Esophagus muscularis mucosa (tissue), 4 donors: ENCODE measurements around the gene TGFBR2. TPM values are rescaled to one million over a fixed set of nuclear protein-coding genes. Genes with fewer than 3 reads are reported as not detected.

Experiments
- DNase-seq: peaks from one replicate; pipeline ENCODE4 v3.0.0-alpha.2; 2017; ENCODE audit errors: extremely low spot score
- H3K27ac ChIP-seq, 4 donors: fragments of 200-600 bp; sonication (generic); replicated peaks in 1 of 4; 1 replicate in 3 of 4; 2 replicates in 1 of 4; pipeline ENCODE4 v1.5.1; 2016 to 2019; ENCODE audit warnings: mild to moderate bottlenecking in 1 of 4
- H3K27me3 ChIP-seq, 4 donors: fragments of 200-600 bp; sonication (generic); one replicate each; pipeline versions ENCODE4 v1.5.1 to v1.6.0; 2016 to 2019
- H3K36me3 ChIP-seq, 4 donors: fragments of 200-600 bp; sonication (generic); one replicate each; pipeline ENCODE4 v1.5.1; 2016 to 2019
- H3K4me1 ChIP-seq, 4 donors: fragments of 200-600 bp; sonication (generic); one replicate each; pipeline ENCODE4 v1.5.1; 2016 to 2019
- H3K4me3 ChIP-seq, 4 donors: fragments of 200-600 bp; sonication (generic); 1 replicate in 2 of 4; 2 replicates in 2 of 4; pipeline ENCODE4 v1.5.1; 2016 to 2019; ENCODE audit warnings: mild to moderate bottlenecking in 4 of 4, moderate library complexity in 1 of 4
- H3K9me3 ChIP-seq, 4 donors: fragments of 200-600 bp; sonication (generic); 1 replicate in 3 of 4; 2 replicates in 1 of 4; pipeline ENCODE4 v1.5.1; 2016 to 2019
- EP300 ChIP-seq: sonication (generic); formaldehyde crosslinking; IDR thresholded peaks from one replicate; pipeline ENCODE4 v1.6.1; 2017; ENCODE audit warnings: antibody characterized with exemption
- POLR2A ChIP-seq: fragments of 450-650 bp; IDR thresholded peaks from one replicate; pipeline ENCODE4 v1.6.1; 2017; ENCODE audit warnings: antibody characterized with exemption, moderate library complexity, mild to moderate bottlenecking, low read depth
- POLR2AphosphoS5 ChIP-seq, 2 donors: sonication (generic); formaldehyde crosslinking; IDR thresholded peaks; one replicate each; pipeline ENCODE4 v1.6.1; 2017; ENCODE audit warnings: antibody characterized with exemption in 2 of 2
- WGBS: methylation state at CpG from one replicate; pipeline ENCODE4 v1.1.5; 2018; 5-methylcytosine and 5-hydroxymethylcytosine counted together
- intact Hi-C: fragments of 100-400 bp; cut with DNase I; formaldehyde crosslinking; loops from one replicate; pipeline ENCODE4 v1.15.1; 2023
- total RNA-seq, 4 donors: library from RNA; depleted of rRNA; stranded (reverse); fragments of >200 nt; gene quantifications; one replicate each; pipeline versions ENCODE4 v1.1.0 to v1.2.1, GENCODE V29; 2016
- TF ChIP-seq, protein P1 (sequence below), 3 experiments: fragments of 200-600 bp in 2 of 3; fragments of 450-650 bp in 1 of 3; sonication (generic) in 2 of 3; IDR thresholded peaks; one replicate each; pipeline ENCODE4 v1.5.1; 2017 to 2019; ENCODE audit warnings: antibody characterized with exemption in 3 of 3, mild to moderate bottlenecking in 2 of 3, moderate library complexity in 1 of 3

The TGFBR2 gene
- total RNA-seq, 4 donors from 2014 or later = 202 to 292 (median 261) TPM

DNA sequence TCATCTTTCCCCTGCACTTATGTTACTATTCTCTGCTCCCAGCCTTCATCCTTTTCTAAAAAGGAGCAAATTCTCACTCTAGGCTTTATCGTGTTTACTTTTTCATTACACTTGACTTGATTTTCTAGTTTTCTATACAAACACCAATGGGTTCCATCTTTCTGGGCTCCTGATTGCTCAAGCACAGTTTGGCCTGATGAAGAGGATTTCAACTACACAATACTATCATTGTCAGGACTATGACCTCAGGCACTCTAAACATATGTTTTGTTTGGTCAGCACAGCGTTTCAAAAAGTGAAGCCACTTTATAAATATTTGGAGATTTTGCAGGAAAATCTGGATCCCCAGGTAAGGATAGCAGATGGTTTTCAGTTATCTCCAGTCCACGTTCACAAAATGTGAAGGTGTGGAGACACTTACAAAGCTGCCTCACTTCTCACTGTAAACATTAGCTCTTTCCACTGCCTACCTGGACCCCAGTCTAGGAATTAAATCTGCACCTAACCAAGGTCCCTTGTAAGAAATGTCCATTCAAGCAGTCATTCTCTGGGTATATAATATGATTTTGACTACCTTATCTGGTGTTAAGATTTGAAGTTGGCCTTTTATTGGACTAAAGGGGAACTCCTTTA lies 86.2 kb downstream of the TGFBR2 start:
- WGBS = 80% methylated on average over 3 of the region's 3 CpGs
- DNase-seq = no peak
- Histone ChIP-seq H3K27ac (peak overlapping the region; percentile 62 to 73 (median 73)), H3K4me1 (peaks cover 69 to 91% (median 85%) of the 10 kb centered on the region in 4 donors), H3K27me3 (no peaks in the 10 kb centered on the region), H3K36me3 (peaks cover 18 to 78% (median 41%) of the 10 kb centered on the region in 4 donors), H3K9me3 (no peaks in the 10 kb centered on the region), H3K4me3 (no peak overlapping the region)
- TF ChIP-seq EP300 (no peak), POLR2A (no peak), POLR2AphosphoS5 (IDR thresholded peaks at IDR 0.05) (no peak)
- TF ChIP-seq, protein P1, sequence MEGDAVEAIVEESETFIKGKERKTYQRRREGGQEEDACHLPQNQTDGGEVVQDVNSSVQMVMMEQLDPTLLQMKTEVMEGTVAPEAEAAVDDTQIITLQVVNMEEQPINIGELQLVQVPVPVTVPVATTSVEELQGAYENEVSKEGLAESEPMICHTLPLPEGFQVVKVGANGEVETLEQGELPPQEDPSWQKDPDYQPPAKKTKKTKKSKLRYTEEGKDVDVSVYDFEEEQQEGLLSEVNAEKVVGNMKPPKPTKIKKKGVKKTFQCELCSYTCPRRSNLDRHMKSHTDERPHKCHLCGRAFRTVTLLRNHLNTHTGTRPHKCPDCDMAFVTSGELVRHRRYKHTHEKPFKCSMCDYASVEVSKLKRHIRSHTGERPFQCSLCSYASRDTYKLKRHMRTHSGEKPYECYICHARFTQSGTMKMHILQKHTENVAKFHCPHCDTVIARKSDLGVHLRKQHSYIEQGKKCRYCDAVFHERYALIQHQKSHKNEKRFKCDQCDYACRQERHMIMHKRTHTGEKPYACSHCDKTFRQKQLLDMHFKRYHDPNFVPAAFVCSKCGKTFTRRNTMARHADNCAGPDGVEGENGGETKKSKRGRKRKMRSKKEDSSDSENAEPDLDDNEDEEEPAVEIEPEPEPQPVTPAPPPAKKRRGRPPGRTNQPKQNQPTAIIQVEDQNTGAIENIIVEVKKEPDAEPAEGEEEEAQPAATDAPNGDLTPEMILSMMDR (IDR thresholded peaks at IDR 0.05) = no peak
- intact Hi-C loops = loop anchor here (5.0 to 10.0 kb wide), 5 partner anchors 85 to 580 kb away; partner anchors contain the start of gene TGFBR2

DNA sequence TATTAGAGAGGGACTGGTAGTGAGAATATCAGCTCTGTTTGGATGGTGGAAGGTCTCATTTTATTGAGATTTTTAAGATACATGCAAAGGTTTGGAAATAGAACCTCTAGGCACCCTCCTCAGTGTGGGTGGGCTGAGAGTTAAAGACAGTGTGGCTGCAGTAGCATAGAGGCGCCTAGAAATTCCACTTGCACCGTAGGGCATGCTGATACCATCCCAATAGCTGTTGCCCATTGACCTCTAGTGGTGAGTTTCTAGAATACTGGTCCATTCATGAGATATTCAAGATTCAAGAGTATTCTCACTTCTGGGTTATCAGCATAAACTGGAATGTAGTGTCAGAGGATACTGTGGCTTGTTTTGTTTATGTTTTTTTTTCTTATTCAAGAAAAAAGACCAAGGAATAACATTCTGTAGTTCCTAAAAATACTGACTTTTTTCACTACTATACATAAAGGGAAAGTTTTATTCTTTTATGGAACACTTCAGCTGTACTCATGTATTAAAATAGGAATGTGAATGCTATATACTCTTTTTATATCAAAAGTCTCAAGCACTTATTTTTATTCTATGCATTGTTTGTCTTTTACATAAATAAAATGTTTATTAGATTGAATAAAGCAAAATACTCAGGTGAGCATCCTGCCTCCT lies 87.2 kb downstream of the TGFBR2 start:
- H3K27me3 ChIP-seq = no peaks in the 10 kb centered on the region
- no peak overlapping the region for H3K4me3 ChIP-seq
- peaks cover 59 to 82% (median 75%) of the 10 kb centered on the region in 4 donors for H3K4me1 ChIP-seq
- 6% methylated on average over 2 of the region's 2 CpGs for WGBS
- intact Hi-C loops = loop anchor here (5.0 to 10.0 kb wide), 5 partner anchors 86 to 581 kb away; partner anchors contain the start of gene TGFBR2
- TF ChIP-seq, protein P1 (IDR thresholded peaks at IDR 0.05) = peak; percentile 76 to 88 (median 87)
- TF ChIP-seq EP300 = no peak
- peak; percentile 36 to 59 for TF ChIP-seq POLR2AphosphoS5 (IDR thresholded peaks at IDR 0.05)
- TF ChIP-seq POLR2A = no peak
- no peaks in the 10 kb centered on the region for H3K9me3 ChIP-seq
- peak overlapping the region; percentile 62 to 73 (median 73) for H3K27ac ChIP-seq
- DNase-seq = no peak
- peaks cover 14 to 72% (median 37%) of the 10 kb centered on the region in 4 donors for H3K36me3 ChIP-seq

DNA sequence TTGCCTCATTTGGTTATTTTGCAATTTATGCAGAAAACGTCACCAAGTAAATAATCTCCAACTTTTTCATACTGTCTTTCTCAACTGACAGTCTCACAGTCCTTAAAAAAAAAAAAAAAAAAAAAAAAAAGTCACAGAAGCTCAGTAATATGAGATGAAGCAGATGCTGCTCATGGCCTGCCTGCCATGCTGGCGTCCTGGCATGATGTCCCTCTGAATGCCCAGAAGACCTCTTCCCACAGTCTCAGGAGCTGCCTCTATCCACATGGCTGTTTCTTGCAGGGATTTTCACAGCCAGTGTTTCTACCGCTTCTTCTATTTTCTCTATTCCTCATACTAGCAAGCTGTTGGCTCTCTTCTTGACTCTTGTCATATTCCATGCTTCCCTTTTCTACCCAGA lies 87.7 kb downstream of the TGFBR2 start:
- WGBS = 69% methylated on average over 3 of the region's 3 CpGs
- Histone ChIP-seq H3K27ac (no peak overlapping the region), H3K4me3 (no peak overlapping the region), H3K36me3 (peaks cover 10 to 72% (median 37%) of the 10 kb centered on the region in 4 donors), H3K27me3 (no peaks in the 10 kb centered on the region), H3K9me3 (no peaks in the 10 kb centered on the region), H3K4me1 (peaks cover 53 to 77% (median 70%) of the 10 kb centered on the region in 4 donors)
- DNase-seq = no peak
- intact Hi-C loops = loop anchor here (5.0 to 10.0 kb wide), 5 partner anchors 87 to 582 kb away; partner anchors contain the start of gene TGFBR2
- TF ChIP-seq, protein P1 (IDR thresholded peaks at IDR 0.05) = no peak
- peak in 1 of 2 donors; percentile 10 for TF ChIP-seq POLR2AphosphoS5 (IDR thresholded peaks at IDR 0.05)

DNA sequence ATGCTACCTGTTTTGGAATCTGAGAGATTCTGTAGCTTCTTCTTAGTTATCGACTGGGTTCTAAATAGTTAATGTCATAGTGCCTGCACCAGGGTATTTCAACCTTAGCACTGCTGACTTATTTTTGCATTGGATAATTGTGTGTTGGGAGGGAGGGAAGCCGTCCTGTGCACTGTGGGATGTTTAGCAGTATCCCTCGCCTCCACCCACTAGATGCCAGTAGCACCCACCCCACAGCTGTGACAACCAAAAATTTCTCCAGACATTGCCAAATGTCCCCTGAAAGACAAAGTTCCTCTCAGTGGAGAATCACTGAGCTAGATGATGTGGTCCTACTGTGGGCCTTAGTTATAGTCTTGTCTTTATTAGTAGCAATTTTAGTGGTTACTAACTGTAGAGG lies 88.3 kb downstream of the TGFBR2 start:
- no peak for DNase-seq
- Histone ChIP-seq H3K4me3 (no peak overlapping the region), H3K27ac (peak overlapping the region in 1 of 4 donors; percentile 7), H3K36me3 (peaks cover 10 to 77% (median 37%) of the 10 kb centered on the region in 4 donors), H3K27me3 (no peaks in the 10 kb centered on the region), H3K9me3 (no peaks in the 10 kb centered on the region), H3K4me1 (peaks cover 49 to 71% (median 64%) of the 10 kb centered on the region in 4 donors)
- TF ChIP-seq POLR2AphosphoS5 (IDR thresholded peaks at IDR 0.05) (no peak), POLR2A (no peak), EP300 (no peak)
- TF ChIP-seq, protein P1 (IDR thresholded peaks at IDR 0.05) = no peak
- 88% methylated on average over 3 of the region's 3 CpGs for WGBS
- intact Hi-C loops = loop anchor here (5.0 to 10.0 kb wide), 6 partner anchors 87 to 582 kb away; partner anchors contain the start of gene TGFBR2
